Cardiac muscle cell (in vitro differentiated cells and primary cell): ENCODE data around the gene PCDHGA5. TPM values are rescaled to one million over a fixed set of nuclear protein-coding genes. Genes with fewer than 3 reads are reported as not detected.

Experiments
- polyA plus RNA-seq: library from polyadenylated mRNA; unstranded; fragments of >200 nt; fragmentation: Nextera tagmentation; extraction: Ambion mirVana; gene quantifications from 2 replicates; pipeline ENCODE4 v1.2.1, GENCODE V29; 2016
- total RNA-seq: library from RNA; depleted of rRNA; stranded (reverse); fragments of >200 nt; gene quantifications from 2 replicates; pipeline ENCODE4 v1.2.3, GENCODE V29; 2016

Gene PCDHGA5
- total and polyA plus RNA-seq, 2 experiments from 2014 or later: 0.09 to 1.2 TPM

Other genes starting within 250 kb of the PCDHGA5 start
Only the 30 nearest of the 36 such genes appear.
- gene PCDHB9, start 177.0 kb upstream of the PCDHGA5 start, total RNA-seq: 7.4 and 7.9 TPM in 2 replicates
- 2.5 and 2.9 TPM in 2 replicates for gene PCDHB9, start 177.0 kb upstream of the PCDHGA5 start, polyA plus RNA-seq
- gene PCDHB10, start 171.8 kb upstream of the PCDHGA5 start, total RNA-seq: 8.8 and 10.9 TPM in 2 replicates
- gene PCDHB10, start 171.8 kb upstream of the PCDHGA5 start, polyA plus RNA-seq: 7.8 and 9.0 TPM in 2 replicates
- gene PCDHB11, start 164.5 kb upstream of the PCDHGA5 start, total RNA-seq: 4.7 and 8.6 TPM in 2 replicates
- 2.4 and 3.1 TPM in 2 replicates for gene PCDHB11, start 164.5 kb upstream of the PCDHGA5 start, polyA plus RNA-seq
- gene PCDHB12, start 155.4 kb upstream of the PCDHGA5 start, total RNA-seq: 9.5 and 17.7 TPM in 2 replicates
- 2.1 and 3.5 TPM in 2 replicates for gene PCDHB12, start 155.4 kb upstream of the PCDHGA5 start, polyA plus RNA-seq
- gene PCDHB13, start 150.2 kb upstream of the PCDHGA5 start, total RNA-seq: 7.8 and 8.4 TPM in 2 replicates
- 1.3 and 3.1 TPM in 2 replicates for gene PCDHB13, start 150.2 kb upstream of the PCDHGA5 start, polyA plus RNA-seq
- 17.3 and 21.2 TPM in 2 replicates for gene PCDHB14, start 140.8 kb upstream of the PCDHGA5 start, total RNA-seq
- 8.1 and 11.8 TPM in 2 replicates for gene PCDHB14, start 140.8 kb upstream of the PCDHGA5 start, polyA plus RNA-seq
- gene PCDHB15, start 118.8 kb upstream of the PCDHGA5 start, total RNA-seq: 21.3 and 32.4 TPM in 2 replicates
- 13.3 and 19.3 TPM in 2 replicates for gene PCDHB15, start 118.8 kb upstream of the PCDHGA5 start, polyA plus RNA-seq
- gene SLC25A2, start 60.1 kb upstream of the PCDHGA5 start, total RNA-seq: 0.42 TPM in 1 of 2 replicates, not detected in the other
- gene SLC25A2, start 60.1 kb upstream of the PCDHGA5 start, polyA plus RNA-seq: not detected in 2 replicates
- gene TAF7, start 43.4 kb upstream of the PCDHGA5 start, total RNA-seq: 93.8 and 124 TPM in 2 replicates
- gene TAF7, start 43.4 kb upstream of the PCDHGA5 start, polyA plus RNA-seq: 165 and 215 TPM in 2 replicates
- 1.7 and 2.3 TPM in 2 replicates for gene PCDHGA1, start 33.6 kb upstream of the PCDHGA5 start, total RNA-seq
- gene PCDHGA1, start 33.6 kb upstream of the PCDHGA5 start, polyA plus RNA-seq: 0.40 and 1.2 TPM in 2 replicates
- gene PCDHGA2, start 25.4 kb upstream of the PCDHGA5 start, total RNA-seq: 0.95 and 1.8 TPM in 2 replicates
- 0.18 and 1.1 TPM in 2 replicates for gene PCDHGA2, start 25.4 kb upstream of the PCDHGA5 start, polyA plus RNA-seq
- gene PCDHGA3, start 20.3 kb upstream of the PCDHGA5 start, total RNA-seq: 1.5 and 3.2 TPM in 2 replicates
- 1.4 and 2.2 TPM in 2 replicates for gene PCDHGA3, start 20.3 kb upstream of the PCDHGA5 start, polyA plus RNA-seq
- gene PCDHGB1, start 14.1 kb upstream of the PCDHGA5 start, total RNA-seq: 1.8 and 3.7 TPM in 2 replicates
- gene PCDHGB1, start 14.1 kb upstream of the PCDHGA5 start, polyA plus RNA-seq: 0.32 and 0.46 TPM in 2 replicates
- 1.5 and 1.8 TPM in 2 replicates for gene PCDHGA4, start 9.1 kb upstream of the PCDHGA5 start, total RNA-seq
- gene PCDHGA4, start 9.1 kb upstream of the PCDHGA5 start, polyA plus RNA-seq: 0.20 and 0.32 TPM in 2 replicates
- gene PCDHGB2, start 4.2 kb upstream of the PCDHGA5 start, total RNA-seq: 2.7 and 3.0 TPM in 2 replicates
- 1.0 and 2.8 TPM in 2 replicates for gene PCDHGB2, start 4.2 kb upstream of the PCDHGA5 start, polyA plus RNA-seq
- 0.71 and 1.2 TPM in 2 replicates for gene PCDHGB3, start 6.1 kb downstream of the PCDHGA5 start, total RNA-seq
- 0.27 TPM in 1 of 2 replicates, not detected in the other for gene PCDHGB3, start 6.1 kb downstream of the PCDHGA5 start, polyA plus RNA-seq
- 0.66 and 0.88 TPM in 2 replicates for gene PCDHGA6, start 9.7 kb downstream of the PCDHGA5 start, total RNA-seq
- gene PCDHGA6, start 9.7 kb downstream of the PCDHGA5 start, polyA plus RNA-seq: not detected in 2 replicates
- 1.0 and 1.2 TPM in 2 replicates for gene PCDHGA7, start 18.6 kb downstream of the PCDHGA5 start, total RNA-seq
- 0.20 TPM in 1 of 2 replicates, not detected in the other for gene PCDHGA7, start 18.6 kb downstream of the PCDHGA5 start, polyA plus RNA-seq
- 17.4 and 23.5 TPM in 2 replicates for gene PCDHGB4, start 23.5 kb downstream of the PCDHGA5 start, total RNA-seq
- 9.9 and 12.5 TPM in 2 replicates for gene PCDHGB4, start 23.5 kb downstream of the PCDHGA5 start, polyA plus RNA-seq
- 2.3 and 2.5 TPM in 2 replicates for gene PCDHGA8, start 28.5 kb downstream of the PCDHGA5 start, total RNA-seq
- gene PCDHGA8, start 28.5 kb downstream of the PCDHGA5 start, polyA plus RNA-seq: 0.37 and 1.0 TPM in 2 replicates
- gene PCDHGB5, start 33.8 kb downstream of the PCDHGA5 start, total RNA-seq: 1.2 and 2.6 TPM in 2 replicates
- gene PCDHGB5, start 33.8 kb downstream of the PCDHGA5 start, polyA plus RNA-seq: 0.66 TPM in 1 of 2 replicates, not detected in the other
- gene PCDHGA9, start 38.6 kb downstream of the PCDHGA5 start, total RNA-seq: 1.1 and 1.8 TPM in 2 replicates
- 0.04 and 0.70 TPM in 2 replicates for gene PCDHGA9, start 38.6 kb downstream of the PCDHGA5 start, polyA plus RNA-seq
- gene PCDHGB6, start 43.9 kb downstream of the PCDHGA5 start, total RNA-seq: 28.7 and 48.6 TPM in 2 replicates
- 26.1 and 44.1 TPM in 2 replicates for gene PCDHGB6, start 43.9 kb downstream of the PCDHGA5 start, polyA plus RNA-seq
- 4.5 and 7.3 TPM in 2 replicates for gene PCDHGA10, start 48.8 kb downstream of the PCDHGA5 start, total RNA-seq
- 1.1 and 1.4 TPM in 2 replicates for gene PCDHGA10, start 48.8 kb downstream of the PCDHGA5 start, polyA plus RNA-seq
- 11.3 and 19.9 TPM in 2 replicates for gene PCDHGB7, start 53.5 kb downstream of the PCDHGA5 start, total RNA-seq
- 8.4 and 12.3 TPM in 2 replicates for gene PCDHGB7, start 53.5 kb downstream of the PCDHGA5 start, polyA plus RNA-seq
- gene PCDHGA11, start 56.9 kb downstream of the PCDHGA5 start, total RNA-seq: 3.6 and 5.0 TPM in 2 replicates
- 0.64 and 1.7 TPM in 2 replicates for gene PCDHGA11, start 56.9 kb downstream of the PCDHGA5 start, polyA plus RNA-seq
- gene PCDHGA12, start 66.3 kb downstream of the PCDHGA5 start, total RNA-seq: 1.7 and 6.1 TPM in 2 replicates
- 0.45 and 0.52 TPM in 2 replicates for gene PCDHGA12, start 66.3 kb downstream of the PCDHGA5 start, polyA plus RNA-seq
- 23.6 and 29.9 TPM in 2 replicates for gene PCDHGC3, start 111.8 kb downstream of the PCDHGA5 start, total RNA-seq
- gene PCDHGC3, start 111.8 kb downstream of the PCDHGA5 start, polyA plus RNA-seq: 23.0 and 29.8 TPM in 2 replicates
- 1.1 and 7.9 TPM in 2 replicates for gene PCDHGC4, start 120.9 kb downstream of the PCDHGA5 start, total RNA-seq
- gene PCDHGC4, start 120.9 kb downstream of the PCDHGA5 start, polyA plus RNA-seq: 0.84 and 2.9 TPM in 2 replicates
- 0.74 and 2.2 TPM in 2 replicates for gene PCDHGC5, start 124.9 kb downstream of the PCDHGA5 start, total RNA-seq
- not detected in 2 replicates for gene PCDHGC5, start 124.9 kb downstream of the PCDHGA5 start, polyA plus RNA-seq